NCI-H2196 treated with DMSO at 0.1 percent for 48 hours (cell line): ENCODE measurements around the gene IL10.

Experiments
- DNase-seq: peaks from one replicate; lab custom pipeline; 2025; ENCODE audit not compliant: unreplicated experiment; lab: John Stamatoyannopoulos, UW

The IL10 gene

DNA sequence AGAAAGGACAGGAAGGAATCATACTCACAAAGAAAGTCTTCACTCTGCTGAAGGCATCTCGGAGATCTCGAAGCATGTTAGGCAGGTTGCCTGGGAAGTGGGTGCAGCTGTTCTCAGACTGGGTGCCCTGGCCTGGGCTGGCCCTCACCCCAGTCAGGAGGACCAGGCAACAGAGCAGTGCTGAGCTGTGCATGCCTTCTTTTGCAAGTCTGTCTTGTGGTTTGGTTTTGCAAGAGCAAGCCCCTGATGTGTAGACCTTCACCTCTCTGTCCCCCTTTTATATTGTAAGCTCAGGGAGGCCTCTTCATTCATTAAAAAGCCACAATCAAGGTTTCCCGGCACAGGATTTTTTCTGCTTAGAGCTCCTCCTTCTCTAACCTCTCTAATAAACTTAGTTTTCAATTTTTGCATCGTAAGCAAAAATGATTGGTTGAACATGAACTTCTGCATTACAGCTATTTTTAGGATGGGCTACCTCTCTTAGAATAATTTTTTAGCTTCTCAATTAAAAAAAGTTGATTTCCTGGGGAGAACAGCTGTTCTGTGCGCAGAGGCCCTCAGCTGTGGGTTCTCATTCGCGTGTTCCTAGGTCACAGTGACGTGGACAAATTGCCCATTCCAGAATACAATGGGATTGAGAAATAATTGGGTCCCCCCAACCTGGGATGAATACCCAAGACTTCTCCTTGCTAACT is at the start of gene IL10:
IL10 (minus strand) TSS at position 252 of the 695 bp plus-strand sequence; CDS start at position 193, 59 bp downstream.
- no peak for DNase-seq

- peak; percentile 21 for DNase-seq
Observed at GRCh38 chr1:206821493-206821892, 49.2 kb upstream of the IL10 start.

DNA sequence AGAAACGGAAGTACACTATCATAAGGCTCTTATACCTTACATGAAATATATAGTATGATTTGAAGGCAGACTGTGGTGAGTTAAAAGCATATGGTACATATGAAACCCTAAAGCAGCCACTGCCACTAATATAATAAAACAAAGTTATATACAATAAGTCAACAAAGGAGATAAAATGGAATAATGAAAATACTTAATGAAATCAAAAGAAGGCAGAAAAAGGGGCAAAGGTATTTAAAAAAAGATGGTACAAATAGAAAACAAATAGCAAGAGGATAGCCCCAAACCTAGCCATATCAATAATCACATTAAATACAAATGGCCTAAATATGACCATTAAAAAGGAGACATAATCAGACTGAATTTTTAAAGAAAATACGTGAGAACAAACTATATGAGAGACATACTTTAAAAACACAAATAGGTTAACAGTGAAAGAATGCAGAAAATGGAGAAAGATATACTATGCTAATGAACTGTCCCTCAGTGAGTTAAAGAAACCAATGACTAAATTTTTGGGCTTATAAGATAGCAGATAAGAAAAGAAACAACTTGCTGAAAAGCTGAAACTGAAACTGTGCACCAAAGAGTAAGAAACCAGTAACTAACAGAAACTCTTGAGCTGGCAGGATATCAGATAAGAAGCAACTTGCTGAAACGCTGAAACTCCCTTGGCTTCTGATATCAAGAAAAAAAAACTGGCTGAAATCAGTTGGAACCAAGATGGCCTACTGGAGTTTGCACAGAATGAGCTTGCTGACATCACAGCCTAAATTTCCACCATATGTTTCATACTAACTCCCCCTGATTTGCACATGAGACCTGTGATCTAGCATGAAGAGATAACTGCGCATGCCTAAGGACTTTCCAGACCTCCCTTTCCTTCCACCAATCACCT is 44.3 kb upstream of the IL10 start:
- DNase-seq, result no peak

GRCh38 chr1:206814716-206815341 is 42.5 kb upstream of the IL10 start:
- peak; percentile 60 for DNase-seq

- no peak for DNase-seq
Observed at GRCh38 chr1:206812471-206812870, 40.2 kb upstream of the IL10 start.

DNA sequence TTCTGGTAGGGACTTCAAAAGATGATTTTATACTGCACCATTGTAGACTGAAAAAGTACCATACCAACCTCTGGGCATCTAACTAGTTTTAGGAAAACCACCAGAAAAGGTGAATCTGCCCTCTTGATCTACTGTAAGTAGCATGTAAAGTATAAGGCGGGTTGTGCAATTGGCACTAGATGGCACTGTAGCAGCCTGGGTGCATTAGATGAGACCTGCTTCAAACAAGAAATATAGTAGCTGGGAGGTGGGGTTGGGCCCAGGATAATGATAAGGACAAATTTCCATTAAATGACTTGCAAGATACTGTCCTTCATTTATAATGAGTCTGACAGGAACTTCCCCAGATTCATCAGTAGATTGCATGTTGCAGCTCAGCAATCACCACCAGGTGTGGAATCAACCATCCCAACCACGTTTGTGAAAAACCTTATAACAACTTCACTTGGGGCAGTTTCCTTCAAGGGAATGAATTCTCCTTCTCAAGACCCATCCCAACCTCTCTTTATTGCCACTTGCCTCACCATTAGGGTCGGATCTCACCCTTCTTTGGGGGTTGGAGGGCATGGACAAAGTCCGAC is 37.3 kb upstream of the IL10 start:
- peak; percentile 35 for DNase-seq

DNA sequence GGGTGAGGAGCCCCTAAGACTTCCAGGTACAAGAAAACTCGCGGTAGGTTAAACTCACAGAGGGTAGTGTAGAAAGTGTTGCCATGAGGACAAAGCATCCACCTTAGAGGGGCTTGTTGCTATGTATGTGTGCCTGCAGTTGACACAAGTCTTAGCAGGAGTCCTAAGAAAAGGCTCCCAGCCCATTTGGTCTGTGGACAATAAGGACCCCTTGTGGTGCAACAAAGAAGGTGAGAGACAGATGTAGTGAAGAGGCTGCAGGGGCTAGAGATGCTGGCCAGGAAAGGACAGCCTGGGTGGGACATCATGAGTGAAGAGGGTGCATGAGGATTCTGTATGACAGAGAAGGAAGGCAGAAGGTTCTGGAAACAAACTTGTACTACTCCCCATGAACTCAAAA is 36.3 kb upstream of the IL10 start:
- DNase-seq, result no peak

DNA sequence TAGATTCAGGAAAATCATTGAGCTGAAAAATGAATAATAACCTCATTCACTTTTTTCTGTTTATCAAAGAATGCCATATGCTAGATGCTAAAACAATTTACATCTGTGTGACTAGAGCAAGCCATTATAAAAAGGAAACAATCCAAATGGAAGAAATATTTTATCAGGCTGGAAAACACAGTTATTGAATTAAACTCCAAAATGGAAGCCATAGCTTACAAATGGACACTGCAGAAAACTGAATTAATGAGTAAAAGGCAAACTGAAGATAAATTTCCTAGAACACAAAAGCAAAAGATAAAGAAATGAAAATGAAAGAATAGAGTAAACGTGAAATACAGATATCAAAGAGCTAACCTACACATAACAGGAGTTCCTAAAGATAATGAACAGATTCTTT is 33.1 kb upstream of the IL10 start:
- no peak for DNase-seq

DNA sequence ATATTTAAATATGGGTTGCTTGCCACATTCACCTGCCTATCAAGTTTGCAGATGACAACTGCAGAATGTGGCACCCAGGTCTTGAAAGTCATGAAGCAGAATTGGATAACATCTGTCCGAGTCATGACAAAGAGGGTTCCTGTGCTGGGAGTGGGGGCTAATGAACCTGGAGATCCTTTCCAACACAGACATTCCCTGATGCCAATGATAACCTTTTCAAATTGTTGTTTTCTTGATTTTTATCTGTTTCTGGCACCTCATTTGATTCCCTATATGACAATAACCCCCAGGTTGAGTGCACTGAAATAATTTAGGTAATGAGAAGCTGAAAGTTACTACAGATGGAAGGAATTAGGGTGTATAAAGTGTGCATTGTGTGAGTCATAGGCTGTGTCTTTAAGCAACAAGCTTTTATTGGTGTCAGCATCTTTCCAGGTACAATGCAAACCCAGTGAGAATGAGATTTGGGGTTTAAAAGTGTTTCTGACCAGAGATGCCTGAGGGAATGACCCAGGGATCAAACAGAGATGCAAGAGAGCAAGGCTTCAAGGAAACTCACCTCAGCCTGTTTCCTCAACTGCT is 32.0 kb upstream of the IL10 start:
- DNase-seq, result no peak

DNA sequence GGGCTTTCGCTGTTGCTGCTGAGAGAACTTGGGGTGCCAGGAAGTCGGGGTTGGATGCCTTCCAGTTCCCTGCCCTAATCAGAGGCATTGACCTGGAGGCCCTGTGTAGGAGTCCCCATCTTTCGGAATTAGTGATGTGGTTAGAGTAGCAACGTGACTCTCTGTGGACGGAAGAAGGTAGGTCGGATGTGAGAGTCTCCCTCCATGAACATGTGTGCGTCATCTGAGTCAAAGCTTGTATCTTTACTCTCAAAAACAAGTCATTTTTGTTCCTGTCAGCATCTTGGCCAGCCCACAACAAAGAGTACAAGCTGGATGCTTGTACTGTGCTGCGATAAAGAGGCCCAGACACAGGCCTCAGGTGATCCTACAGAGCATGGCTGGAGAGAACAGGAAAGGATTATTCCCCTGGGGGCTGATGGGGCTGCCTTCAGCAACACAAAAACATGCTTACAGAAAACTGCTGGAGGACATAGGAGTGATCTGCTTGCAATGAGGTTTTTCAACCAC is 31.0 kb upstream of the IL10 start:
- no peak for DNase-seq

GRCh38 chr1:206802401-206802800 is 30.1 kb upstream of the IL10 start:
- DNase-seq, result no peak

- no peak for DNase-seq
Observed at GRCh38 chr1:206801467-206801866, 29.2 kb upstream of the IL10 start.

- DNase-seq, result no peak
Observed at GRCh38 chr1:206800891-206801290, 28.6 kb upstream of the IL10 start.

GRCh38 chr1:206800411-206800810 is 28.1 kb upstream of the IL10 start:
- DNase-seq, result no peak

- no peak for DNase-seq
Observed at GRCh38 chr1:206799311-206799710, 27.0 kb upstream of the IL10 start.

DNA sequence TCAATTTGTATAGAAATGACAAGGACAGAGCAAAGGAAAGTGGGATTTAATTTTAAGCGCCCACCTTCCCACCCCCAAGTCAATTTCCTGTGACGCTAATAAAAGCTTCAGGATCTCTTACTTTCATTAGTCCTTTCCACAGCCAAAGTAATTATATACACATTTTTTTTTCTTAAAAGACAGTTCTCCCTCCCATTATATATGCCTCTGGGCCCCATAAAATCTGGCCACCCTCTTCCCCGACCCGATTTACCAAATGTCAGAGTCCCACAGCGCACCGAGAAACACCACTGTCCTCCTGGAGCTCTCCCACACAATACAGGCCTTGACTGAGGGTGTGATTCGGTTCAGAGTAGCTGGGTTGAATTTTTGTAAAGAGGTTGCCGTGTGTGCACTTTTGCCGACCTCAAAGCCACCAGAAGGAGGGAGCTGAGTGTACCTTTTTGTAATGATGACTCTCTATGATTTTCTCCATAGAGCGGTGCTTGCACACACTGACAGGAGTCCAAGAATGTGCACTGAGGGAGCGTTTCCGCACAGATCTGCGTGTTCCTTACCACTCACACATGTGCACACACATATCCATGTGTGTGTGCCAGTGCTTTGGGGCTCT is 26.2 kb upstream of the IL10 start:
- no peak for DNase-seq

- no peak for DNase-seq
Observed at GRCh38 chr1:206797534-206798383, 25.5 kb upstream of the IL10 start.

DNA sequence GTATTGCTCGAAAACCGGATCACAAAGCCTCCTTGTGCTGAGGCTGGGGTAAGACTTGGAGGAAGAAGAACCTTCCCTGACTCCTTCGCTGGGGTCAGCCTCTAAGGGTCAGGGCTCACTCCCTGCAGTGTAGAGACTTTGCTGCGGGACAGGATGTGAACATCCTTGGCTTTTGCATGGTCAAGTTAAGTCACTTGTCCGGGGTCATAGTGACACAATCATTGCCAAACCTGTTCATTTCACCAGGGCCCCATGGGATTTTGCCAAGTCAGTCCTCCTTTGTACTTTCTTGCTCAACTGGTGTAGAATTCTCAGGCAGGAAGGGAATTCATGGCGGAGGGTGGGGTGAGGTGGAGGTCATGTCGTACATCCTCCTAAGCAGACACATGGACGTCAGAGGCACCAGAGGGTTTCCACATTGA is 24.7 kb upstream of the IL10 start:
- DNase-seq, result no peak

GRCh38 chr1:206796116-206796515 is 23.8 kb upstream of the IL10 start:
- DNase-seq, result no peak
